Kidney epithelial cell (primary cell): Measurements from ENCODE around the gene RICTOR. TPM values are rescaled to one million over a fixed set of nuclear protein-coding genes. Genes with fewer than 3 reads are reported as not detected.
A peak's percentile ranks its signal among the peaks of the same experiment; 100 is the strongest.

Experiments used
- DNase-seq: peaks from one replicate; pipeline ENCODE4 v3.0.0-alpha.2; 2010; ENCODE audit warnings: low read depth
- H3K27me3 ChIP-seq: 2 replicates; pipeline ENCODE4 v1.6.0; 2011; ENCODE audit warnings: low read length; ENCODE audit not compliant: control insufficient read depth, insufficient read depth
- H3K36me3 ChIP-seq: 2 replicates; pipeline ENCODE4 v1.5.1; 2011; ENCODE audit warnings: low read length; ENCODE audit not compliant: control insufficient read depth, insufficient read depth
- H3K4me3 ChIP-seq: 2 replicates; pipeline ENCODE4 v1.5.1; 2011; ENCODE audit warnings: low read depth, mild to moderate bottlenecking, control low read depth, low read length
- total RNA-seq: library from RNA; depleted of rRNA; stranded (reverse); fragments of >200 nt; gene quantifications from 2 replicates; pipeline ENCODE4 v1.2.3, GENCODE V29; 2015
- TF ChIP-seq, protein P1 (sequence below): IDR thresholded peaks from 2 replicates; pipeline ENCODE4 v1.5.1; 2011; ENCODE audit warnings: mild to moderate bottlenecking, moderate library complexity, low read length, control low read depth, inconsistent platforms; ENCODE audit not compliant: insufficient read depth, poor library complexity, severe bottlenecking

RICTOR gene
- total RNA-seq, 1 donor from 2014 or later, result 19.9 TPM

DNA sequence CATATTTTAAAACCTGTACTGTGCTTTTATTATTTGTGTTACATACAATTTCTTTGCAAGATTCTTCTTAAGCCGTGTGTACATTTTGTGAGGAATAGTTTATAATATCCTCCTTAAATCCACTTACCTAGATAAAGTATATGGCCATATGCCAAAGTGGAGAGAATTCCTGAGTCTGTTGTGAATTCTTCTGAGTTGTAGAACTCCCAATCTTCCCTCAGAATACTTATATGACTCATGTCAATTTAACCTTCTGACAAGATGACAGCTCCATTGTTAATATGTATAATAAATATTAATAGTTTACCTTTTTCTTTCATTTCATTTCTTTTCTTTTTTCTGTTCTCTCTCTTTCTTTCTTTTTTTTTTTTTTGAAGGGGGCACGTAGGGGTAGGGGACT is 6.0 kb upstream of the RICTOR start:
- Histone ChIP-seq H3K4me3 (no peak overlapping the region), H3K36me3 (no peaks in the 10 kb centered on the region), H3K27me3 (no peaks in the 10 kb centered on the region)
- TF ChIP-seq, protein P1, sequence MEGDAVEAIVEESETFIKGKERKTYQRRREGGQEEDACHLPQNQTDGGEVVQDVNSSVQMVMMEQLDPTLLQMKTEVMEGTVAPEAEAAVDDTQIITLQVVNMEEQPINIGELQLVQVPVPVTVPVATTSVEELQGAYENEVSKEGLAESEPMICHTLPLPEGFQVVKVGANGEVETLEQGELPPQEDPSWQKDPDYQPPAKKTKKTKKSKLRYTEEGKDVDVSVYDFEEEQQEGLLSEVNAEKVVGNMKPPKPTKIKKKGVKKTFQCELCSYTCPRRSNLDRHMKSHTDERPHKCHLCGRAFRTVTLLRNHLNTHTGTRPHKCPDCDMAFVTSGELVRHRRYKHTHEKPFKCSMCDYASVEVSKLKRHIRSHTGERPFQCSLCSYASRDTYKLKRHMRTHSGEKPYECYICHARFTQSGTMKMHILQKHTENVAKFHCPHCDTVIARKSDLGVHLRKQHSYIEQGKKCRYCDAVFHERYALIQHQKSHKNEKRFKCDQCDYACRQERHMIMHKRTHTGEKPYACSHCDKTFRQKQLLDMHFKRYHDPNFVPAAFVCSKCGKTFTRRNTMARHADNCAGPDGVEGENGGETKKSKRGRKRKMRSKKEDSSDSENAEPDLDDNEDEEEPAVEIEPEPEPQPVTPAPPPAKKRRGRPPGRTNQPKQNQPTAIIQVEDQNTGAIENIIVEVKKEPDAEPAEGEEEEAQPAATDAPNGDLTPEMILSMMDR, result no peak
- no peak for DNase-seq

DNA sequence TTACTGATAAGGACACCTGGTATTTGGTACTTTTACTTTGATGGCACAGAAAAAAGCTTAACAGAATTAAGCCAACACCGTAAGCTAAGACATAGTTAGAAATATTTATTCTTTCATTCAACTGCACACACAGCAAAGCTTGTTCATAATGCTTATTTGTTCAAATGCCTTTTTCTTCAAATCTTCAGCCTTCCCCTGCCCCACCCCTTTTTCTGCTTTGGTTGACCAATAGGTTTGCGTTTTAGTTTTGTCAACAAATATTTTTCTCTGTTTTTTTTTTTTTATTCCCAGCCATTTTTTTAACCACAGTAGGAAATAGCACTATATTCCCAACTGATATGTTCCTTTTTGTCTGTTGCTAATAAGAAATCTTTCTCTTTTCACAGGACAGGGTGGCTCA is 4.9 kb upstream of the RICTOR start:
- no peak for DNase-seq
- TF ChIP-seq, protein P1, result no peak

DNA sequence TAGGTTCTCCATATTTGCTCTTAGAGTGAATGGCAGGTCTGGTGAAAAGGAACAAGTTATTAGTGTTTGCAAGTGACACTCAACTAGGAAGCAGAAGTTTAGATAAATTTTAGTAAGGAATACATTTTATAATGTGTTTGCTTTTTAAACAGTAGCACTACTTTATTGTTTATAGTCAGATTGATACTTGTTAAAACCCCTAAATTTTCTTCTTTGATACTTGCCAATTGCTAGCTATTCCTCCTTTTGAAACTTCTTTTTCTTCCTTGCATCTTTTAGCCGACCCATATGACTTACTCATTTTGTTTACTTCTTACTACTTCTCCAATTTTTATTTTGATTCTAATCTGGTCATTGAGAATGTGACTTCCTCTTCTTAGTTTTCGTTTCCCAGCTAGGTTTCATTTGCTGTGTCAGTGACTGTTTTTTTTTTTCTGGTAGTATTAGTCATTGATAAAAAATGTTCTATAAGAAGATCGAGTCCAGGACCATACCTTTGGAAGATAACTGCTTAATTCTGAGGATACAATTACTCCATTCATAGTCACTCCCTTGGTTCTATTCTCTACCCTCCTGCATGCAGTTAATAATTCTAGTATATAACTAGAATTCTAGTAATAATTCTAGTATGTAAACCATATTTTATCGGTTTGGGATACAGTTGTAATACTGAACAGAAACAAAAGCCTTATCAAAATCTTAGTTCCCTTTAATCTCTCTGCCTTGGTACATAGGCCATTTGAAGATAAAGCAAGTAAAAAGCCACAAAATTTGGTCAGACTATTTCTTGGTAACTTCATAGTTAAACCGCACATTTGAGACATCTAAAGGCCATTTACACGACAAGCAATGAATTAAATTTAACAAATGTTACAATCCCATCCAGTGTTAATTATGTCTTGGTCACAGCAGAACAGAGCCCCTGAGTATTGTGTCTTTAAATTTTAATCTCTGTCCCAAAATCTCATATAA is 2.8 kb upstream of the RICTOR start:
- no peak for DNase-seq
- Histone ChIP-seq H3K27me3 (no peaks in the 10 kb centered on the region), H3K36me3 (no peaks in the 10 kb centered on the region), H3K4me3 (no peak overlapping the region)
- TF ChIP-seq, protein P1, result no peak

More for the DNA sequence above, 4.9 kb upstream of the RICTOR start:
- Histone ChIP-seq H3K4me3 (no peak overlapping the region), H3K36me3 (no peaks in the 10 kb centered on the region), H3K27me3 (no peaks in the 10 kb centered on the region)

DNA sequence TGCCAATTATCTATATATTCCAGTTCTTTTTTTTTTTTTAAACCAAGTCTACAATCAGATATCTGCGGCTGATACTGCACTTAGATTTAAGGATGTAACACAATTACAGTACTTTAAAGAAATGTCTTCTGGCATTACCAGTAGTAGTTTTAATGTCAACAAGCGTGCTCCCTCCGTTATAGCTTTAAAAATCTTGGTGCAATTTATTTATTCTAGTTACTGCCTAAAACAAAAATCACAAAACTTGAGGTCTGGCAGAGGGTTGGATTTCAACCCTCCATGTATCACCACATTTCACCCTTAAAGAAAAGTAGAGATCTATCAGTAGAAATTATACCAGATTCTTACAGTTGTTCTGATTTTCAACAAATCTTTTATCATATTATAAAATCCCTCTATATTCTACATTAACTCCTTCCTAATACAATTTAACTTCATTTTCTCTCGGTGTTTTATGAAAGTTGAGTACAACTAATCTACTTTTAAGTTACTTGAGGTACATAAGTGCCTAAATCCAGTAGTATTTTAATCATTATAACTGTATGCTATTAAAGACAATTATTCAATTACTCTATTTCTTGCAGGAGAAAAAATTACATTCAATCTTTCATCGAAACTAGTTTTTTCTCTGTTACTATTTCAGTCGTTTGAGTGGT is 2.0 kb upstream of the RICTOR start:
- Histone ChIP-seq H3K36me3 (no peaks in the 10 kb centered on the region), H3K27me3 (no peaks in the 10 kb centered on the region), H3K4me3 (no peak overlapping the region)
- TF ChIP-seq, protein P1, result no peak
- DNase-seq, result no peak

DNA sequence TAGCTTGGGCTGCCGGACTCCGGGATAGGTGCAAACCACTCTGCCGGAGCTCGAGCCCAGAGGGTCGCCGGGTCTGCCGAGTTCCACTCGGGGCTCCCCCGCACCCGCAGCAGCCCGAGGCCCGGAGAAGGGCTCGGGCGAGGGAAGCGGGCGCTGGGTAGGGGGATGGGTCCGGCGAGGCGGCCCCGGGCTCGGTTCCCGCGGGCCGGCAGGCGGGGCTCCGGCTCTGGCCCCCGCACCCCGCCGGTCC is 507 bp downstream of the RICTOR start:
- H3K27me3 ChIP-seq, result no peaks in the 10 kb centered on the region
- TF ChIP-seq, protein P1, result no peak
- DNase-seq, result no peak
- H3K36me3 ChIP-seq, result no peaks in the 10 kb centered on the region
- peak overlapping the region; percentile 99 for H3K4me3 ChIP-seq
